Left lung (tissue), 10 donors: ENCODE data around the gene EPHA3. TPM values are rescaled to one million over a fixed set of nuclear protein-coding genes. Genes with fewer than 3 reads are reported as not detected.

Experiments
- ATAC-seq: fragments of 200-7000 bp; cut with Tn5 transposase; one replicate; pipeline ENCODE4 v1.9.1; 2020; ENCODE audit warnings: moderate library complexity
- DNase-seq, 4 donors: peaks; one replicate each; pipeline ENCODE4 v3.0.0-alpha.2; 2013 to 2020
- H3K27ac ChIP-seq, 2 donors: fragments of 200-600 bp; sonication (generic) in 1 of 2; one replicate each; pipeline versions ENCODE4 v1.5.0 to v1.8.0; 2020 to 2021
- H3K27me3 ChIP-seq, 2 donors: fragments of 200-600 bp; sonication (generic) in 1 of 2; one replicate each; pipeline versions ENCODE4 v1.5.0 to v1.8.0; 2020 to 2021
- H3K36me3 ChIP-seq, 2 donors: fragments of 200-600 bp; sonication (generic) in 1 of 2; one replicate each; pipeline versions ENCODE4 v1.5.0 to v1.8.0; 2020 to 2021
- H3K4me1 ChIP-seq, 2 donors: fragments of 200-600 bp; one replicate each; pipeline ENCODE4 v1.8.0; 2021
- H3K4me3 ChIP-seq, 2 donors: fragments of 200-600 bp; sonication (generic) in 1 of 2; one replicate each; pipeline versions ENCODE4 v1.5.0 to v1.8.0; 2020 to 2021; ENCODE audit warnings: mild to moderate bottlenecking in 1 of 2
- H3K9me3 ChIP-seq, 2 donors: fragments of 200-600 bp; sonication (generic) in 1 of 2; one replicate each; pipeline versions ENCODE4 v1.5.0 to v1.8.0; 2020 to 2021
- intact Hi-C, 2 donors: fragments of 100-400 bp; cut with DNase I; formaldehyde crosslinking; loops; one replicate each; pipeline versions ENCODE4 v1.11.2 to v1.14.2; 2022
- polyA plus RNA-seq, 6 donors: library from polyadenylated mRNA; unstranded; fragments of 120-200 nt; gene quantifications; one replicate each; pipeline ENCODE4 v1.2.1, GENCODE V29; 2013; ENCODE audit not compliant: insufficient read length in 6 of 6
- total RNA-seq, 2 donors: library from RNA; stranded (reverse); fragmentation: NEBNext Ultra II Directional; extraction: Animal tissue kit (Norgen Biotek cat#: 25700); gene quantifications; one replicate each; pipeline ENCODE4 v1.2.1, GENCODE V29; 2021
- TF ChIP-seq, protein P1 (sequence below), 2 donors: fragments of 200-600 bp; sonication (generic) in 1 of 2; IDR thresholded peaks; one replicate each; pipeline versions ENCODE4 v1.5.0 to v1.8.0; 2021; ENCODE audit warnings: antibody characterized with exemption in 2 of 2
- donor health status: DM: no; HTN: yes; CAD: no.
- donor health status: DM: no; HTN: no; CAD: no.

The EPHA3 gene
- total and polyA plus RNA-seq, 8 donors = 1.9 to 13.9 (median 11.1) TPM

- H3K9me3 ChIP-seq = no peaks in the 10 kb centered on the region
- DNase-seq (no peak), ATAC-seq (no peak)
- H3K36me3 ChIP-seq = no peaks in the 10 kb centered on the region
- H3K27ac ChIP-seq = no peak overlapping the region
- H3K27me3 ChIP-seq = peaks cover 21 to 55% of the 10 kb centered on the region in 2 donors
- H3K4me3 ChIP-seq = peak overlapping the region in 1 of 2 donors; percentile 21
- no peaks in the 10 kb centered on the region for H3K4me1 ChIP-seq
- TF ChIP-seq, protein P1, sequence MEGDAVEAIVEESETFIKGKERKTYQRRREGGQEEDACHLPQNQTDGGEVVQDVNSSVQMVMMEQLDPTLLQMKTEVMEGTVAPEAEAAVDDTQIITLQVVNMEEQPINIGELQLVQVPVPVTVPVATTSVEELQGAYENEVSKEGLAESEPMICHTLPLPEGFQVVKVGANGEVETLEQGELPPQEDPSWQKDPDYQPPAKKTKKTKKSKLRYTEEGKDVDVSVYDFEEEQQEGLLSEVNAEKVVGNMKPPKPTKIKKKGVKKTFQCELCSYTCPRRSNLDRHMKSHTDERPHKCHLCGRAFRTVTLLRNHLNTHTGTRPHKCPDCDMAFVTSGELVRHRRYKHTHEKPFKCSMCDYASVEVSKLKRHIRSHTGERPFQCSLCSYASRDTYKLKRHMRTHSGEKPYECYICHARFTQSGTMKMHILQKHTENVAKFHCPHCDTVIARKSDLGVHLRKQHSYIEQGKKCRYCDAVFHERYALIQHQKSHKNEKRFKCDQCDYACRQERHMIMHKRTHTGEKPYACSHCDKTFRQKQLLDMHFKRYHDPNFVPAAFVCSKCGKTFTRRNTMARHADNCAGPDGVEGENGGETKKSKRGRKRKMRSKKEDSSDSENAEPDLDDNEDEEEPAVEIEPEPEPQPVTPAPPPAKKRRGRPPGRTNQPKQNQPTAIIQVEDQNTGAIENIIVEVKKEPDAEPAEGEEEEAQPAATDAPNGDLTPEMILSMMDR (IDR thresholded peaks at IDR 0.05) = no peak
- intact Hi-C loops = no loop called here
These were observed 800 bp downstream of the EPHA3 start for GRCh38 chr3:89108291-89108550.

- intact Hi-C loops = no loop called here
- TF ChIP-seq, protein P1 (IDR thresholded peaks at IDR 0.05) = no peak
- H3K9me3 ChIP-seq = no peaks in the 10 kb centered on the region
- DNase-seq (no peak), ATAC-seq (no peak)
- H3K36me3 ChIP-seq = no peaks in the 10 kb centered on the region
- no peak overlapping the region for H3K4me3 ChIP-seq
- H3K27me3 ChIP-seq = peaks cover 13 to 54% of the 10 kb centered on the region in 2 donors
- H3K4me1 ChIP-seq = peaks cover 0 to 6% of the 10 kb centered on the region in 2 donors
- no peak overlapping the region for H3K27ac ChIP-seq
These were observed 5.9 kb downstream of the EPHA3 start for GRCh38 chr3:89113344-89113743.

DNA sequence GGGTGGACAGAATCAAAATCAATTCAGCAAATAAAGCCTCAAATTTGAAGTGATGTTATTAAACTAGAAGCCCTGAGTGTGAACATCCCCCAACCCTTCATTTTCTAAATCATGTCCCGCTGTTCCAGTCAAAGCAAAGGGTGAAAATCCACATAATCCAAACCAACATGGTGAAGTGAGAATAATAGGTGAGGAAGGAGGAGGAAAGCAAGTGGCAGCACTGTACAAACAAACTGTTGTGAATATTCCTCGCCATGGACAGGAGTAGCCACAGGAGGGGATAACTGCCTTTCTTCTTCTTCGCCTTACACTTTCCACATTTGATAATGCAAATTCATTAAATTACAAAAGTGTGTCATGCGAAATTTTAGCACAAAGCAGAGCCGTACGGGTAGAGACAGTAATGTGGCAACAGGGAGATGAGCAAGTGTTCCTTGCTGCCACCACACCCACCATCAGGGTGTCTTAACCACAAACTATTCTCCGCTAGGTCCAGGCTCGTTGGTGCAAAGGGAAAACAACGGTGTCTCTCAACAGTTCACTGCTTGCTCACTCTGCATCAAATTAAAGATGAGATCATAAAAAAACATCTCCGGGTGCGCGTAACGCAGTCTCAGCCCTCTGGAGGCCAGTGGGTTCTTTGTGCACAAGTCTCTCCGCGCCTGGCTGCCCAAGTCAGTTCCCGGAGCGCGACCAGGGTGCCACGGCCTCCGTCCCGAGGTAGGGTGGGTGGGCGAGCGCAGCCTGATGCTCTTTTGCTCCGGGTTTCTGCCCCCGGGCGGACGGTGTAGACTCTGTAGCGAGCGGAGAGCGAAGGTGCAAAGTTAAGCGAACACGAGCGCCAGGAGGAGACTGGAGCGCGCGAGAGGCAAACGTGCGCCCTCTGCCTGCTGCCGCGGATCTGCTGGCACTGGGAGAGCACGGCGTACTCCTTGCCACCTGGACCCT lies 6.7 kb downstream of the EPHA3 start:
- TF ChIP-seq, protein P1 (IDR thresholded peaks at IDR 0.05) = peak; percentile 14 to 50
- Histone ChIP-seq H3K27me3 (peaks cover 7 to 51% of the 10 kb centered on the region in 2 donors), H3K36me3 (no peaks in the 10 kb centered on the region), H3K9me3 (no peaks in the 10 kb centered on the region), H3K27ac (no peak overlapping the region), H3K4me1 (peaks cover 0 to 6% of the 10 kb centered on the region in 2 donors), H3K4me3 (peak overlapping the region; percentile 24 to 27)
- intact Hi-C loops = no loop called here
- ATAC-seq (peak; percentile 99), DNase-seq (peak; percentile 60 to 84 (median 82))

DNA sequence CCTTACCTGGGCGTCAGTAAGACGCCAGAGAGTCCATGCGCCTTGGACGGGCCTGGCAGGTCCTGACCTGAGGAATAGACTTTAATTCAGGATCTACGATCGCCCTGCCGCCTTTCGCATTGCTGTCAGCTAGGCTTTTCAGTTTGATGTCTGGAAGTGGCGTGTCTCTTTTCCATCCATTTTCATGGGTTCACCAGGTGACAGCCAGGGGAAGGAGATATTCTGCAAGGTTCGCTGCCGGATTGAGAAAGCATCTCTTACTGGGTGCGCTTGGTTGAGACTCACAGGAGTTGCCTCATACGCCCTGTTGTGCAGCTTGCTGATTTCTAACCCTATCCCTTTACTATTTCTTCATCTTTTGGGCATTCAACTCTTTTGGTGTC lies 7.4 kb downstream of the EPHA3 start:
- peak; percentile 16 for ATAC-seq
- TF ChIP-seq, protein P1 (IDR thresholded peaks at IDR 0.05) = no peak
- intact Hi-C loops = no loop called here

DNA sequence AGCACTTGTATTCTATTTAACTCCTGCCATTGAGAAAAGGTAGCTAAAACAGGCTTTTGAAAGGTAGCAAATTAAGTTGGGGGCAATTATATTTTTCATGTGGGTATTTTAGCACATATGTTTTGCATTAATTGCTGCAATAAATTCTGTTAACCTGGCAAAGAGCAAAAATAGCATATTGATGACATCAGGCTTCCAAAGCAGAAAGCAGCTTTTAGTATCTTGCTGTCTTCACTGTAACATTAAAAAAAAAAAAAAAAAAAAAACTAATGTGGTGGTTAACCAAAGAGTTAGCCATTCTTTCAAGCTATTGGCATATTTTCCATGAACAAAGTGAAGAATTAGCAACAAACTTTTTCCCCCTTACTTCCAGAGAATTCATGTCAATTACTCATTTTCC lies 9.1 kb downstream of the EPHA3 start:
- Histone ChIP-seq H3K27ac (no peak overlapping the region), H3K4me3 (no peak overlapping the region), H3K27me3 (peaks cover 0 to 42% of the 10 kb centered on the region in 2 donors), H3K9me3 (no peaks in the 10 kb centered on the region), H3K36me3 (no peaks in the 10 kb centered on the region), H3K4me1 (peaks cover 0 to 6% of the 10 kb centered on the region in 2 donors)
- intact Hi-C loops = no loop called here
- TF ChIP-seq, protein P1 (IDR thresholded peaks at IDR 0.05) = no peak
- ATAC-seq = no peak
- DNase-seq = no peak

More for the DNA sequence above, 7.4 kb downstream of the EPHA3 start:
- DNase-seq = no peak
- H3K4me3 ChIP-seq = peak overlapping the region; percentile 24 to 27
- H3K27ac ChIP-seq = no peak overlapping the region
- H3K36me3 ChIP-seq = no peaks in the 10 kb centered on the region
- H3K4me1 ChIP-seq = peaks cover 0 to 6% of the 10 kb centered on the region in 2 donors
- no peaks in the 10 kb centered on the region for H3K9me3 ChIP-seq
- H3K27me3 ChIP-seq = peaks cover under 1 to 44% of the 10 kb centered on the region in 2 donors
